ENCODE measurements around the gene UBASH3A.

Gene UBASH3A

DNA sequence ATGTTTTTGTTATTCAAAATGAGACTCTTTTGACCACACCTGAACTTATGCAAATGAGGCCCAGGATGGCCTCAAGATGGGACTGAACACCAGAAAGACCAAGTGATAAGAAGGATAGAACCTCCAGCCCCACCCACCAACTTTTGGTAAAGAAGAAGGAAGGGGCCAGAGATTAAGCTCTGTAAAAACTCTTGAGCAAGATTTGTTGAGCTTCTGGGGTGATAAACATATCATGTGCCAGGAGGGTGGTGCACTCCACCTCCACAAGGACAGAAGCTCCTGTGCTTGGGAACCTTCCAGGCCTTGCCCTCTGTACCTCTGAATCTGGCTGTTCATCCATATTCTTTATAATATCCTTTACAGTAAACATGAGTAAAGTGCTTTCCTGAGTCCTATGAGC, 87.0 kb downstream of the UBASH3A start:
- TF ChIP-seq, protein P1, sequence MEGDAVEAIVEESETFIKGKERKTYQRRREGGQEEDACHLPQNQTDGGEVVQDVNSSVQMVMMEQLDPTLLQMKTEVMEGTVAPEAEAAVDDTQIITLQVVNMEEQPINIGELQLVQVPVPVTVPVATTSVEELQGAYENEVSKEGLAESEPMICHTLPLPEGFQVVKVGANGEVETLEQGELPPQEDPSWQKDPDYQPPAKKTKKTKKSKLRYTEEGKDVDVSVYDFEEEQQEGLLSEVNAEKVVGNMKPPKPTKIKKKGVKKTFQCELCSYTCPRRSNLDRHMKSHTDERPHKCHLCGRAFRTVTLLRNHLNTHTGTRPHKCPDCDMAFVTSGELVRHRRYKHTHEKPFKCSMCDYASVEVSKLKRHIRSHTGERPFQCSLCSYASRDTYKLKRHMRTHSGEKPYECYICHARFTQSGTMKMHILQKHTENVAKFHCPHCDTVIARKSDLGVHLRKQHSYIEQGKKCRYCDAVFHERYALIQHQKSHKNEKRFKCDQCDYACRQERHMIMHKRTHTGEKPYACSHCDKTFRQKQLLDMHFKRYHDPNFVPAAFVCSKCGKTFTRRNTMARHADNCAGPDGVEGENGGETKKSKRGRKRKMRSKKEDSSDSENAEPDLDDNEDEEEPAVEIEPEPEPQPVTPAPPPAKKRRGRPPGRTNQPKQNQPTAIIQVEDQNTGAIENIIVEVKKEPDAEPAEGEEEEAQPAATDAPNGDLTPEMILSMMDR (IDR thresholded peaks at IDR 0.05; ENCODE audit: low read depth, low read length), result no peak

GRCh38 chr21:42491328-42491727, 87.6 kb downstream of the UBASH3A start:
- H3K4me3 ChIP-seq (ENCODE audit: low read depth, low read length), result no peak overlapping the region
- TF ChIP-seq, protein P1 (IDR thresholded peaks at IDR 0.05; ENCODE audit: low read depth, low read length), result no peak

More for the DNA sequence above, 87.0 kb downstream of the UBASH3A start:
- no peak overlapping the region for H3K4me3 ChIP-seq (ENCODE audit: low read depth, low read length)

DNA sequence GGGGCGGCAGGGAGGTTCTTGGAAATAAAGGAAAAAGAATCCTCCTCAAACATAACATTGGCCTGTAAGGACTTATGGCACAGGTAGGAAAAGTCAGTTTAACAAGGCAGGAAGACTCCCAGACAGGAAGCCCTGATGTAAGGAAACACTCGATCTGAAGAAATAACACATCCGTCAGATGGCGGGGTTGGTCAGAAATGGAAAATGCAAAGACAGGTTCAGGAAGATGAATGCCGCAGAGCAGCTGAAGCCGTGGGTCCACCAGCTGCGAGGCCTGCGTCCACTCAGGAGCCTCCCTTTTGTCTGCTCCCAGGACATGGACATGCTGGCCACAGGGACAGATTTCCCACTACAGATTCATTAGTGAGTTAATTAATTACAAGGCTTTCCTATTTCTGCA, 88.5 kb downstream of the UBASH3A start:
- TF ChIP-seq, protein P1 (IDR thresholded peaks at IDR 0.05; ENCODE audit: low read depth, low read length), result no peak
- H3K4me3 ChIP-seq (ENCODE audit: low read depth, low read length), result no peak overlapping the region

GRCh38 chr21:42493109-42494060, 89.7 kb downstream of the UBASH3A start:
- TF ChIP-seq, protein P1 (IDR thresholded peaks at IDR 0.05; ENCODE audit: low read depth, low read length), result no peak
- H3K4me3 ChIP-seq (ENCODE audit: low read depth, low read length), result no peak overlapping the region

- H3K4me3 ChIP-seq (ENCODE audit: low read depth, low read length), result no peak overlapping the region
- TF ChIP-seq, protein P1 (IDR thresholded peaks at IDR 0.05; ENCODE audit: low read depth, low read length), result no peak
These were observed 91.3 kb downstream of the UBASH3A start for GRCh38 chr21:42495027-42495426.

- H3K4me3 ChIP-seq (ENCODE audit: low read depth, low read length), result peak overlapping the region; percentile 58
- TF ChIP-seq, protein P1 (IDR thresholded peaks at IDR 0.05; ENCODE audit: low read depth, low read length), result no peak
These were observed 92.0 kb downstream of the UBASH3A start for GRCh38 chr21:42495765-42496119.

DNA sequence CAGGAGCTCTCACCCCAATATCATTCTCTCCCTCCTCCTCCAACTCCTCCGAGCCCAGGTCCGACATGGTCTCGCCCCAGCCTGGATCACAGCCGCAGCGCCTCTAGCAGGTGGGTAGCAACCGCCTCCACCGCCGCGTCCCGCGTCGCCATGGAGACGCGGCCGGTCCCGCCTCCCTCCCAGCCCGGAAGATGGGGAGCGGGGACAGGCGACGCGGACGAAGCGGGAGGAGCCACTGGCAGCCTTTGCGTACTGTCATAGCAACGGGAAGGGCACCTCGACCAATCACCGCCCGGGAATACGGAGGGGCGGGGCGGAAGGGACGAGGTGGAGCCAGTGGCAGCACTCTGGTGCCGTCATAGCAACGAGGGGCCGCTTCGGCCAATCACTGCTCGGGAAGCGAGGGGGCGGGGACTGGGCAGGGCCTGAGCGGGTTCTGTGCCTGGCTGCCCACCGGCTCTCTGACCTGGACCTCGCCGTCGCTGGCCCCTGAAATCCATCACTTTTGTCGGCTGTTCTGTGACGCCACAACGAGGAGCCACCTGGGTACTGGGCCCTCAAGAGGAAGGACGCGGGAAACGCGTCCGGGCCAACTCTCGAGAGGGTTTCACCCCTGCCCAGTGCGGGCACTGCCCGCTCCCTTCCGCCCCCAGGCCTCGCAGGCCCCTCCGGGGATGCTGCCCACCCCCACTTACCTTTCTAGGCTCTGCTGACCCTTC, 92.6 kb downstream of the UBASH3A start, which contains the start of gene RSPH1:
RSPH1 (minus strand) TSS at position 105 of the 719 bp plus-strand sequence; CDS start at position 67, 38 bp downstream.
- H3K4me3 ChIP-seq (ENCODE audit: low read depth, low read length), result peak within 1 kb of the TSS; percentile 58
- TF ChIP-seq, protein P1 (IDR thresholded peaks at IDR 0.05; ENCODE audit: low read depth, low read length), result no peak
